Endothelial cell of umbilical vein (primary cell): ENCODE measurements around the gene LRTM2.

Experiments used
- CTCF ChIP-seq, 2 donors: IDR thresholded peaks; 1 replicate in 1 of 2; 2 replicates in 1 of 2; pipeline ENCODE4 v1.5.1; 2011; ENCODE audit warnings: low read length in 2 of 2, mild to moderate bottlenecking in 2 of 2, moderate library complexity in 2 of 2, control low read depth in 1 of 2, inconsistent platforms in 1 of 2, low read depth in 1 of 2; ENCODE audit not compliant: insufficient read depth in 1 of 2; ENCODE audit errors: extremely low read depth in 1 of 2
- EZH2 ChIP-seq: IDR thresholded peaks from 2 replicates; pipeline ENCODE4 v1.6.1; 2012; ENCODE audit warnings: borderline replicate concordance, low read depth, mild to moderate bottlenecking, moderate library complexity, low read length, inconsistent platforms; ENCODE audit not compliant: severe bottlenecking
- JUN ChIP-seq: IDR thresholded peaks from 2 replicates; pipeline ENCODE4 v1.6.1; 2011; ENCODE audit warnings: borderline replicate concordance, low read depth; ENCODE audit not compliant: insufficient read length, insufficient read depth
- MAX ChIP-seq: IDR thresholded peaks from 2 replicates; pipeline ENCODE4 v1.6.1; 2011; ENCODE audit not compliant: insufficient read depth, insufficient read length
- MYC ChIP-seq: IDR thresholded peaks from one replicate; pipeline ENCODE4 v1.6.1; 2011; ENCODE audit warnings: mild to moderate bottlenecking, low read depth, low read length
- POLR2A ChIP-seq: IDR thresholded peaks from 2 replicates; pipeline ENCODE4 v1.6.1; 2012; ENCODE audit warnings: low read depth, mild to moderate bottlenecking, control low read depth, low read length
- POLR2AphosphoS5 ChIP-seq: IDR thresholded peaks from 2 replicates; pipeline ENCODE4 v1.6.1; 2012; ENCODE audit warnings: low read depth, mild to moderate bottlenecking, control low read depth, low read length, moderate library complexity; ENCODE audit not compliant: insufficient read depth

GRCh38 chr12:1845427-1845826, 25.1 kb downstream of the LRTM2 start:
- TF ChIP-seq EZH2 (no peak), MAX (no peak), CTCF (IDR thresholded peaks at IDR 0.05; ENCODE audit: extremely low read depth in 1 of 2, insufficient read depth in 1 of 2, low read depth in 1 of 2, low read length in 2 of 2) (no peak), POLR2A (no peak), JUN (no peak), POLR2AphosphoS5 (no peak), MYC (no peak)
